HG03159 (cell line): Measurements from ENCODE around the gene ARCN1.

Source experiments
- ATAC-seq: cut with Tn5 transposase; IDR thresholded peaks from one replicate; pipeline ENCODE4 v1.9.1; 2021; ENCODE audit warnings: mild to moderate bottlenecking, moderate library complexity; ENCODE audit not compliant: unreplicated experiment

Gene ARCN1

DNA sequence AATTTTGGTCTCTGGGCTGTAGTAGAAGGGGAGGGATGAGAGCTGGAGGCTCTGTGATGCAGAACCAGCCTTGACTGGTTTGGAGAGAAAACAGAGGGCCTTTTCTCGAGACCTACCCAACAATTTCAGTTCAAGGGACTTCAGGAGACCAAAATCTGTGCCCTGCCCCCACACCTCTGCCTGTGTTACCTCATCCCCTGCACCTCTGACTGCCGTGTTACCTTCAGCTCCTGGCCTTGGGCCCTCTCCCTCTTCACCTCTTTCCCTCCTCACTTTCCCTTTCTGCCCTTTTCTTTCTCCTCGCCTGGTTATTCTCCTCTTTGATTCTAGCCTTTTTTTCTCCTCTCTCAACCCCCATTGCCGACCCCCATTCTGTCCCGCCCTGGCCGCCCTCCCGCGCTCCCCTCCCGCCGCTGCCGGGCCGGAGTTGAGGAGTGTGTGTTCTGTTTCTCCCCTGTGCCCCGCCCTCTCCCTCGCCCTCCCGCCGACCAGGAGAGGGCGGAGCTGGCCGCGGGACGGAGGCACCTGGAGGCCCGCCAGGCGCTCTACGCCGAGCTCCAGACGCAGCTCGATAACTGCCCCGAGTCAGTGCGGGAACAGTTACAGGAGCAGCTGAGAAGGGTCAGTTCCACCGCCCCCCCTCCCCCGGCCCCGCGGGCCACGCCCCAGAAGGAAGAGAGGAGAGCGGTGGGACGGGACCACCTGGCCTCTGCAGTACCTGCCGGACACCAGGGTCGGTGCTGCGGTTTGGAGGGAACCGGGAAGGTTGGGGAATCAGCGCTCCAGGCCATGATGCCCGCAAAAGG is 62.4 kb downstream of the ARCN1 start:
- ATAC-seq = no peak

DNA sequence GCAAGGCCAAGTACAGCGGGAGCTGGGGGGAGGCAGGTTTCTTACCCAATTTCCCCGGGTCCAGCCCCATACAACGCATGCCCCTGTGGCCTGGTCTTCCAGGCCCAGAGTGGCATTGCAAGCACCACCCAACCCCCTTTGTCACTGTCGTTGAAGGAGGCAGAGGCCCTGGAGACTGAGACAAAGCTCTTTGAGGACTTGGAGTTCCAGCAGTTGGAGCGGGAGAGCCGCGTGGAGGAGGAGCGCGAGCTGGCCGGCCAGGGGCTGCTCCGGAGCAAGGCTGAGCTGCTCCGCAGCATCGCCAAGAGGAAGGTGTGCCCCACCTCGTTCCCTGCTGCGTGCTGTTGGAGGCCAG is 63.0 kb downstream of the ARCN1 start:
- ATAC-seq = no peak

DNA sequence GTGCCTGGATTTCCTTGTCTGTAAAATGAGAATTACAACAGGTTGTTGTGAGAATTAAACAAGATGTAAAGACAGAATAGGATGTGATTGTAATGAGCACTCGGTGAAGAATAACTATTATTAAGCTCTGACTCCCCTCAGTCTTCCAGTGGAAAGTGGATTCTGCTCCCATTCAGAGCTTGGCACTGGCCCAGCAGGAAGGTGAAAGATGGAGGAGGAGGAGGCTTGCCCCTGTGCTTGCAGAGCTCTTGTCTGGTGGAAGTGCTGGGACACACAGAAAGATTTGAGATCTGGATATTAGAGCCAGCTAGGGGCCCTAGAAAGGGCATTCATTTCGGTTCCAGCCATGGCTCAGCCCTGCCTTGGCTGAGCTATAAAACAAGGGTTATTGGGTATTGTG is 63.4 kb downstream of the ARCN1 start:
- ATAC-seq = no peak

DNA sequence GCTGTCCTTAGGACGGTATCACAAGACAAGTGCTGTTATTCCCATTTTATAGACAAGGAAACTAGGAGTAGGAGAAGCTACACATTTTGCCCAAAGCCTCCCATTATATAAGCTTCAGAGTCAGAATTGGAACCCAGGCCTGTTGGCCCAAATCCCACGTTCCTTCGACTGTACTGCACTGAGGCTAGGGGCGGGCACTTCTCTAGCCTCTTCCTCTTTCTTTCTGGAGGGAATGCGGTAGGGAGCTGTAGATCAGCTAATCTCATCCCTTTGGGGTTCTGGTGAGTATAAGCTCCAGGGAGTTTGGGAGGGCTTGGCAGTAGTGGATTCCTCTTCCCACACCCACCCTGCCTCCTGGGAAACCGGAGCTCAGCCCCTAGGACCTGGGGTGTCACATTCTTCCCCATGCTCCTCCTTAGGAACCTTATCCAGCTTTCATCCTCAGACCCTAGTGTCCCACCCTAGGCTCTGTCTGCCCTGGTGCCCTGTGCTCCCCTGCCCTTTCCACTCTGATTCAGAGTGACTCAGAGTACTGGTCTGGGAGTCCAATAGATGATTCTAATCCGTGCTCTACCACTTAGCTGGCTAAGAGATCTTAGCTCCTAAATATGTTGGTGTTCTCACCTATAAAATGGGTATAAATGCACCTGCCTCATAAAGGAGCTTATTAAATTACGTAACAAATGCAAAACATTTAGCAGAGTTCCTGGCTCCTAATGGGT is 64.5 kb downstream of the ARCN1 start:
- ATAC-seq = no peak

DNA sequence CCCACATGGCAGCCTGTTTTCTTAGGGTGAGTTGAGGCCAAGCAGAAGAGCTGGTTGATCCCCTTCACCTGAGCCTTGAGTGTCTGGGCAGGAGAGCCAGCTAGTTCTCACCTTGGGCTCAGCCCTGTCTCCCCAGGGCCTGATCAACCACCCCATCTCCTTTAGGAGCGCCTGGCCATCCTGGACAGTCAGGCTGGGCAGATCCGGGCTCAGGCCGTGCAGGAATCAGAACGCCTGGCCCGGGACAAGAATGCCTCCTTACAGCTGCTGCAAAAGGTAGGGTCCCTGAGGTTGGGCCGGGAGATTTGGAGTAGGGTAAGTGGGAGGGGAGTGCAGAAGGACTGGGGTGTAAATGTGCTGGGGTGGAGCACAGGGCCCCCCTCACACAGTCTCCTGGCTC is 66.5 kb downstream of the ARCN1 start:
- ATAC-seq = no peak

DNA sequence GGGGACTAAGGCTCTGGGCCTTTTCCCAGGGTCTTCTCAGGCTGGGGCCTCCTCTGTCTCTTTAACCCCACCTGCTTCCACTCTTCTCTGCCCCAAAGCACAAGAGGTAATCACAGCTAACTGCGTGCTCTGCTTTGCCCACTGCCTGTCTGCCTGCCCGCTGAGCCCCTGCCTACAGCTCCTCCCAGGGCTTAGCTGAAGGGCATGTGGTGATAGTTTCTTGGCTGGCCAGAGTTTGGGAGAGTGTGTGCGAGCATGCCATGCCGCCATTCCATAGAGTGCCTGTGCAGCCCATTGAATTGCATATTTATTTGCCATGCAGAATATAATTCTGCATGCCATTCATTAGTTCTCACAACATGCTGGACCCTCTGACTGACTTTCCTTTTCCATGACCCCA is 67.7 kb downstream of the ARCN1 start:
- no peak for ATAC-seq

DNA sequence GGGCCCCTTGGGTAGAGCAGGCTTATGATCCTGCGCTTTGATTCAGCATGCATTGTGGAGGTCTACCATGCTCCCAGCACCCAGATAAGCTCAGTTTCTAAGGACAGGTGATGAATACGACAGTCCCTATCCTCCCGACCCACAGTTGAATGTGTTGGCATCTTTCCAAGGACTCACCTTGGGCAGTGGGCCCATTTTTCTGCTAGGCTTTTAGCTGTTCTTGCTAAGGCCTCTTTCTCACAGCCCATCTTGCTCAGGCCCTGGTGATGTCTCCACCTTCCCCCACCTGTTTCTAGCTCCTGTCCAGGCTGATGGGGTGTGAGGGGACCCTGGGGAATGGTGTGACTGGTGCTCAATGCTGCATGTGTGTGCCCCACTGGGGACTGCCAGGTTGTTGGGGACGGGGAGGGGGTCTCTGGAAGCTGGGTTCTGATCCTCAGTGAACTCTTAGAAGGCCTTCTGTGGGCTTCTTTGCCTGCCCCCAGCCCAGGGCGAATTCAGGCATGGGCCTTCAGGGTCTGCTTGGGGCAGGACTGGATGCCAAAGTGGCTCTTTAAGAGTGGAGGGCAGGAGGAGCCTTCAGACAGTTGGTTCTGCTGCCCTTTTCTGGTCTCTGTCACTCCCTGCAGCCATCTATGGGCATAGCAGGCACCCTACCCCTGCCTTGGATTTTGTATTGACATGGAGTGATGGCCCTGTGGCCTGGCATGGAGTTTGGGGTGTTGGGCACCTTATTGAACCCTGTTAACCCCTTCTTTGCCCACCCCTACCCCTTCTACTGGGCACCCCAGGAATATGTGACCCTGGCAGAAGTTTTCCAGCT is 68.3 kb downstream of the ARCN1 start:
- no peak for ATAC-seq

DNA sequence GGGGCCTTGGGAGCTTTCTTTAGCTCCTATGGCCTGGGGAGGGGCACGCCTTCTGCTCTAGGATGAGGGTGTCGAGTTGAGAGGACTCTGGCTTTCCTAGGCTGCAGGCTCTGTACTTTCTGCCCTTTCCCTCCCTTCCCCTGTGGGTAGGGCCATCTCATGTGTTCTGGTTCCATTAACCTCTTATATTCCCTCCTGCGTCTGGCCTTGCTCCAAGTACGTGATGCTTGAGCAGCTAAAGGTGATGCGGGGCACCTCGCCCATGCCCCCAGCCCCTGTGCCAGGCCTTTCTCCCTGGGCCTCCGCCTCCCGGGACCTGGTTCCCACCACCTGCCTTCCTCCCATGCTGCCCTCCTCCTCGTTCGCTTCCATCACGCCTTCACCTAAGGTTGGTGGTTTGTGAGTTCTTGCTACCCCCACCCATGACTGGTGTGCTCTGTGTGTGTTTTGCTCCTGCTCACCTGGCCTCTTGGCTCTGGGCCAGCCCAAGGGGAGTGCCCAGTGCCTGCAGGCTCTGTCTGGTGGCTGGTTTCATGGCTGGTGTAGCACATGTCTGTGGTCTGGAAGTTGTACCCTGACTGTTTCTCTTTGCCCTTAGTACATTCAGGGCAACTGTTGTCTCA is 69.3 kb downstream of the ARCN1 start:
- ATAC-seq = no peak

DNA sequence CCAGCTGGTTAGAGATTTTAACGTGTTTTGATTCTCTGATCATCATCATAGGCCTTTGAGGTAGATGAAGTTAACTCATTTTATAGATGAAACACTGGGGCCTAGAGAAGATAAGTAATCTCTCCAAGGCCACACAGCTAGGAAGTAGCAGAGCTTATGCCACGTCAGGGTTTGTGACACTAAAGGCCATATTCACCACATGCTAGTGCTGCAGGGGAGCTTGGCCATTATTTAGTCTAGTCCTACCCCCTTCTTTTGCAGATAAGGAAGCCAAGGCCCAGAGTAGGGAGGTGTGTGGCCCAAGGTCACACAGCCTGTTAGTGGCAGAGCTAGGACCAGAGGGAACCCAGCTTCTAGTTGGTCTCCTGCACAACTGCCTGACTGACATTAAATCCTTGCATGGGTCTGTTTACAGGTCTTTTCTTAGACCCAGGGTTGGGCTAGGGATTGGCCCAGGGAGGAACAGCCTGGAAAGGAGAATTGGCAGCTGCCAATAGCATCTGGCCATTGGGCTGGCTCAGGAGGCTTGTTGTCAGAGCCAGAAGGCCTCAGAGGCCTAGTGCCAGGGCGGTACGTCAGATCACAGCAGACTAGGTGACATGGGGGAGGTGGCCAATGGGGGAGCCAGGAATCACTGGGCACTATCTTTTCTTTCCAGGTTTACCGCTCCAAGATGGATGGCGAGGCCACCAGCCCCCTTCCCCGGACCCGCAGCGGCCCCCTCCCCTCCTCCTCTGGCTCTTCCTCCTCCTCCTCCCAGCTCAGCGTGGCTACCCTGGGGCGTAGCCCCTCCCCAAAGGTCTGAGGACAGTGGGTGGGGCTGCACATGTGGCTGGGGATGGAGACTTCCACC is 71.2 kb downstream of the ARCN1 start:
- no peak for ATAC-seq

DNA sequence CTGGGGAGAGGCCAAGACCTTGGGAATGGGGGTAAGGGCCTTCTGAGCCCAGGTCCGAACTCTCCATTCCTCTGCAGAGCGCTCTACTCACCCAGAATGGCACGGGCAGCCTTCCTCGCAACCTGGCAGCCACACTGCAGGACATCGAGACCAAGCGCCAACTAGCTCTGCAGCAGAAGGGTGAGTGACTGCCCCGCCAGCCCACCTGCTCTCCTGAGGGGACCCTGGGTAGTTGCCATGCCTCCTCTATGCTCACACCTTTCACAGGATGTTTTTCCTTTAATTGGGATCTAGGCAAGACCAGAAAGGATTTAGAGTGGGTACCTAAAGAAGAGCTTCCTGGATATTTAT is 71.8 kb downstream of the ARCN1 start:
- ATAC-seq = no peak

DNA sequence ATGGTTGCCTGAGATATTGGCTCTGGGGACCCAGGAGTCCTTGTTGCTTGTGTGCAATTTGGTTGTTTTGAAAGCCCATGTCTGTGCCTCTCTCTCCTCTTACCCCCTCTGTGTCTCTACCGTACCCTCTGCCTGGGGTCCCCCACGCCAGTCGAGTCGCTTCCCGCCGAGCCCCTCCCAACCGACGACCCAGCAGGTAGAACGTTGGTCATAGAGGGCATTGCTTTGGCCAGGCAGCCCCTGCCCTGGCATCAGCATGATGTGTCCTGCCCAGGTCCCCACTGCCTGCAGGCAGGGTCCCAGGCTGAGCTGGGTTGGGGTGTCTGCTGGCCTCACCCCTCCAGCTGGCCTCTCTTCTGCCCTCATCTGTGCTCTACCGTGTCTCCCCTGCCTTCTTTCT is 72.3 kb downstream of the ARCN1 start:
- no peak for ATAC-seq

DNA sequence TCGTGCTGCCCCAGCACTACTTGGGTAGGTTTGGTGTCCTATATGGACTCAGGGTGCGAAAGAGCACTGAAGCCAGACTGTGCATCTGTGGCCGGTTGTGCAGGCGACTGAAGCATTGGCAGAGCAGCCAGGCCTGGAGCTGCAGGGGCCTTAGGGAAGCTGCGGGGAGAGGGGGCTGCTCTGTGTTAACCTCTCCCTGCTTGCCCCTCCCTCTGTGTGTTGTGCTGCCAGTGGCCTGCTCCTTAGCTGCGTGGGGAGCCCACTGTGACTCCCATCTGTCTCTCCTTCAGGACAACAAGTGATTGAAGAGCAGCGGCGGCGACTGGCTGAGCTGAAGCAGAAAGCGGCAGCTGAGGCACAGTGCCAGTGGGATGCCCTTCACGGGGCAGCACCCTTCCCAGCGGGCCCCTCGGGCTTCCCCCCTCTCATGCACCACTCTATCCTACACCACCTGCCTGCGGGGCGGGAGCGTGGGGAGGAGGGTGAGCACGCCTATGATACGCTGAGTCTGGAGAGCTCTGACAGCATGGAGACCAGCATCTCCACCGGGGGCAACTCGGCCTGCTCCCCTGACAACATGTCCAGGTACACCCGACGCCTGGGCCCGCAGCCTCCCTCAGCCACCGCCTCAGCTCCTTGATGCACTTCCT is 73.0 kb downstream of the ARCN1 start:
- no peak for ATAC-seq

DNA sequence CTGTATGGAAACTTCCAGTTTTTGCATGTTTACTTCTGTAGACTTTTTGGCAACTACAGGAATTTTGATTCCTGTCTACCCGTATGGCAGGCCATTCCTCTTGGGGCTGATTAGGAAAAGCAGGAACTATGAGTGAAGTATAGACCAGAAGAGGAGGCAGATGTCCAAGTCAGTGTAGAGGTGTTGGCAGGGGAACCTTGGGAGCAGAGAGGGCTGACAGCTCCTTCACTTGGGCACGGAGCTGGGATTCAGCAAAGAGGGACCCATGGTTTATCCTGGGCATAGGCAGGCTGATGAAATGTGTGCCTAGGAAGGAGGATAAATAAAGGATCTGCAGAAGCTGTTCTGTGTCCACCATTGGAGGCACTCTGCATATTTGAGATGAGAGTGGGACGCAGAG is 74.2 kb downstream of the ARCN1 start:
- no peak for ATAC-seq

DNA sequence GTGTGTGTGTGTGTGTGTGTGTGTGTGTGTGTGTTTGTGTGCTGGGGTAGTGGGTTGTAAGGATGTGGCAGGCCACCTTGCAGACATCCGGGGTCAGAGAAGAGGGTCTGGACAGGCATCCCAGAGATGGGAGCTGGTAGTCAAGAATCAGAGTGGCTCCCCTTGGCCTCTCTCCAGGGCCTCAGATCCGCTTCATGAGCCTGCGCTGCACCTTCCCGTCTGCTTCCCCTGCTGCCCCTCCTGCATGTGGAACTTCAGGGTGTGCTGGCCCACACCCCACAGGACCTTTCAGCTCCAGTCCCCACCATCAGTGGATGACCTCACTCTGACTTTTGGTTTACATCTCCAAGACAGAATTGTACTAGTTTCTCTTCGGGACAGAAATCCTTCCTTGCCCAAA is 76.1 kb downstream of the ARCN1 start:
- no peak for ATAC-seq

DNA sequence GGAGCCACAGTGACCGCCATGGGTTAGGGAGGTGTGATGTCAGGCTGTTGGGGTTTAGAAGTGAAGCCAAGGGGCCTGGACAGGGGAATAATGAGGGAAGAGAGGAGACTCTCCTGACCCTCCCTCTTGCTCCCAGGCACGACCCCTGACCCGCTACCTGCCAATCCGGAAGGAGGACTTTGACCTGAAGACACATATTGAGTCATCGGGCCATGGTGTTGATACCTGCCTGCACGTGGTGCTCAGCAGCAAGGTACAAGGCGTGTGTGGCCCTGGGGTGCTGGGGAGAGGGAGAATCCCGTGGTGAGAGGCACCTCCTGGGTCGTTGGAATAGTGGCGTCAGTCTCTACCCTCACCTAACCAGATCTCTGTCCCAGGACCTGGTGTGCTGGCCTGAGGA is 77.7 kb downstream of the ARCN1 start:
- no peak for ATAC-seq

DNA sequence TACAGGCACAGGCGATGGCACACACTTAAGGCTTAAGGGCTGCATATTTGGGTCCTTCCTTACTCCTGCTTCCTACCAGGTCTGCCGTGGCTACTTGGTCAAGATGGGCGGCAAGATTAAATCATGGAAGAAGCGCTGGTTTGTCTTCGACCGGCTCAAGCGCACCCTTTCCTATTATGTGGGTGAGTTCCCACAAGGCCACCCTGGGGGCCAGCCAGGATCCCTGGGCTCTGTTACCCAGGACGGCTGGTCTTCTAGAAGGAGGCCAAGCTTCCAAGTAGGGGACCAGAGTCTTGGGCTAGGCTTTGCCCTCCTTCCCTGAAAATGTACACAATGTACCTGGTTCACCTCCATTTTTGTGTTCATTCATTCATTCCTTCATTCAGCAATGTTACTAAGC is 78.2 kb downstream of the ARCN1 start:
- ATAC-seq = no peak

DNA sequence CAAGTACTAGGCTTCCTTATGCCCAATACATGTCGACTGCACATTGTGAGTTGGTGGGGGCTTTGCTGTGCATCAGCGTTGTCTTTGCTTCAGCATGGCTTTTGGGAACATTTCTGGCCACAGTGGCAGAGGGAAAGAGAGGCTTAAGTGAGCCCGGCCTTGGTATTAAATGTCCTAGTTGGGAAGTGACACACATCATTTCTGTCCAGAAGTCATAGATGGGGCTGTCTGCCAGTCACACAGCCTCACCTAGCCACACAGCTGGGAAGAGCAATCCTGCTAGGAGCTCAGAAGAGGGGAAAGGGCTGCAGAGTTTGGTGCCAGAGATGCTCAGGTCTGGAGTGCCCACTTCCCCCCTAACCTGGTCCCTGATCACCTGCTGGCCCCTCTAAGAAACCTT is 79.6 kb downstream of the ARCN1 start:
- no peak for ATAC-seq
